Right forelimb (tissue), 1 donor: ENCODE results near the gene CD40.
"Not testable (repeated sequence)": the region's sequence is repeated elsewhere in the genome, so short reads cannot be mapped to it uniquely, and the experiment has no call there.

Experiments
- DNase-seq: peaks from one replicate; pipeline ENCODE4 v3.0.0-alpha.2; 2018

The CD40 gene

GRCh38 chr20:46117704-46118467, at the start of gene CD40:
Gene CD40 (plus strand): TSS chr20:46118314. CDS start chr20:46118344, 30 bp downstream.
- no peak for DNase-seq

DNA sequence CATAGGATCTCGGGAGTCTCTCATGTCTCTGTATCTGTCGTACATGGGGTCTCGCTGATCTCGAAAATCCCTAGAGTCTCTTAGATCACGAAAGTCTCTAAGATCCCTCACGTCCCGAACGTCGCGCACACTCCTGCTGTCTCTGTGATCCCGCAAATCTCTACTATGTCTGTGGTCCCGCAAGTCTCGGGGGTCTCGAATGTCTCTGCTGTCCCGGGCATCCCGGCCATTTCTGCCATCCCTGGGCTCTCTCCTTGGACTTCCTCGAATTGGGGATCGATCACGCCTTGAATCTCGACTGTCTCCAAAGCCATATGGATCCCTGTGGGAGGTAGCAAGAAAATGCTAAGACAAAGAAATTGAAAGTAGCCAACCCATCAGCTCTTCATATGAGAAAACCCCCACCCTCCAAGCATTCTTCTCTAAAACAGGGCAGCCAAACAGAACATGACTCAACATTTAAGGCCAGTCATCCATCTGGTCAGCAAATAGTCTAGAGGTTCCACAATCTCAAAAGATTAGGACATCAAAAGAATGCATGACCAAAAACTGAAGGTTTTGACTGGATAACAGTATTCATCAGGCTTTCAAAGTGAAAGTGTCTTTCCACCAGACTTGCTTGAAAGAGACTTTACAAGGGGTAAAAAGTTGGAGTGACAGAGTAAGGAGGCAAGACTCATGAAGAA, 47.8 kb upstream of the CD40 start:
- no peak for DNase-seq

DNA sequence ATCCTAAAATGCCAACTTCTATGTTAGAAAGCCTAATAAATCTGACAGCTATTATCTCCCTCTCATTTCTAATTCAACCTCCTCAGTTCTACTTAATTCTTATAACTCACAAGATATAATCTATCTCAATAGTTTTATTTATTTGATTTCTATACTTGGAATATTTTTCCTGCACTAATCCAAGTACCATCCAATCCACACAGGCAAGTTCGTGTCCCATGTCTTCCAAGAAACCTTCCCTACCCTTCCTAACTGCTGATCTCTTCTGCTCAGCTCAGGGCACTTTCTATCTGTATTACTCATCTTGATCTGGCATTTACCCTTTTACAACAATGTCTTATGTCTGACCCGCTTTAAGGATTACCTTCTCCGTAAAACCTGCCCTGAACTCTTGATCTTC, 46.5 kb upstream of the CD40 start:
- no peak for DNase-seq

DNA sequence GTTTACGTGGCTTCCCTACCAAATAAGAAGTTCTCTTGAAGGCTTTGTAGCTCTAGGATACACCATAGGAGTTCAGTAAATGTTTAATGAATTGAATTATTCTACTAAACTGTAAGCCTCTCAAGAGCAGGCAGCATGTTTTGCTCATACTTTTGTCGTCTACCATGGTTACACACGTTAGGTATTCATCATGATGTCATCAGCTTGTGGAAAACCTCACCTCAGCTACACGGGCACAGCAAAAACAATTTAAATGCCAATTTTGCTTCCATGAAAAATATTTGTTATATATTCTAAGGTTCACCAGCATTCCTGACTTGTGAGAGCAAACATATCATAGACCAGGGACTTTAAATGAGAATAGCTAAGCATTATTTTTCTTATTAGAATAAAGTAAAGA, 45.1 kb upstream of the CD40 start:
- no peak for DNase-seq

GRCh38 chr20:46073443-46073842, 44.7 kb upstream of the CD40 start:
- DNase-seq = no peak

DNA sequence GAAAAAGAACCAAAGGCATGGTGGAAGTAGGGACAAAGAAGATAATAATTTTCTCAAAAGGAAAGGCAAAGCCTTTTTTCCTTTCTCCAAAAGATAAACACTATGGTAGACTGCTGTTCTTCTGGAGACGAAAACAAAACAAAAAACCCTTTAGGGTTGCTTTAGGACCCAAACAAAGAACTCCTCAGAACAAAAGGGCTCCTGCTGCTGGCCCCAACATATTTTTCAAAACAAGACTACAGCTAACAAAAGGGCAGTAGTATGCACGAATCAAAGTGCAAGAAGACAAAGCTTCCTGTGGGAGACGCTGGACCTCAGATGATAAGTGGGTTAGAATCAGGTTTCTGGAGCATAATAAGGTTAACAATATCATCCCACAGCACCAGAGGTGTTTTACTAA, 44.1 kb upstream of the CD40 start:
- no peak for DNase-seq

DNA sequence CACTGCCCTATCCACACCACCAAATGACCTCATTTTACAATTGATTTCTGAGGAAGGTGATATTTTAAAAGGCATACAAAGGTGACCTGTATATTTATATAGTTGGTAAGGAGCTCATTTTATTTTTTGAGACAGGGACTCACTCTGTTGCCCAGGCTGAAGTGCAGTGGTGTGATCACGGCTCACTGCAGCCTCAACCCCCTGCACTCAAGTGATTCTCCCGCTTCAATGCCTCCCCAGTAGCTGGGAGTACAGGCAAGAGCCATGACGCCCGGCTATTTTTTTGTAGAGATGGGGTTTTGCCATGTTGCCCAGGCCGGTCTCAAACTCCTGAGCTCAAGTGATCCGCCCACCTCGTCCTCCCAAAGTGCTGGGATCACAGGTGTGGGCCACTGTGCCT, 41.3 kb upstream of the CD40 start:
- no peak for DNase-seq

- DNase-seq = no peak
Measured at GRCh38 chr20:46077642-46078305, 40.3 kb upstream of the CD40 start.

- DNase-seq = no peak
Measured at GRCh38 chr20:46078954-46079353, 39.2 kb upstream of the CD40 start.

DNA sequence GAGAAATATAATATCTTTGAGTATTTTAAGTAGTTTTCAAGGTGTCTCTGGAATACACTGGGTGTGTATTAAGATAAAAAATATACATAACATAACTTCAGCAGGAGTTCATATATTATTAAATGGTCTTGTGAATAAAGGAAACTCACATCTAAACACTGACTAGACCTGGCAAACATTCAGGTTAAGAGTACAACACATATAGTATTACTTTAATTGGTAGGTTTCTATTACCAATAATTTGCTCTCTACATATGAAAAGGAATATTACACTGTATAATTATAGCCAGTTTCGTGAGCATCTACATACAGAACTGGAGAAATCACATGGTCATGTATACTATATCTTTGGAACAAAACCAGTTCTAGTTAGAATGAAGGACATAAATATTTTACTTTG, 37.0 kb upstream of the CD40 start:
- DNase-seq = no peak

GRCh38 chr20:46083101-46083500, 35.0 kb upstream of the CD40 start:
- DNase-seq = no peak

GRCh38 chr20:46083531-46084061, 34.5 kb upstream of the CD40 start:
- no peak for DNase-seq

DNA sequence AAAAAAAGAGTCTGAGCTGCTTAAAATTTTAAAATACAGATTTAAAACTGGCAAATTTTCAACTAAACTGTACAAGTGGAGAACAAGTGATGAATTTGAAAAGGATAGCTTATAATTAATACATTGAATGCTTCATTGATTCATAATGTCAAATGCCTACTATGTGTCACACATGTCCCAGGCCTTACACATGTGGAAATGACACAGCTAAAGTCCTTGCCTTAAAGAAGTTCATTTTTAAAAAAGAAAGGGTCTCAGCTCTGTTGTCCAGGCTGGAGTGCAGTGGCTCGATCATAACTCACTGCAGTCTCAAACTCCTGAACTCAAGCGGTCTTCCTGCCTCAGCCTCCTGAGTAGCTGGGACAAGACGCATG, 33.3 kb upstream of the CD40 start:
- no peak for DNase-seq

DNA sequence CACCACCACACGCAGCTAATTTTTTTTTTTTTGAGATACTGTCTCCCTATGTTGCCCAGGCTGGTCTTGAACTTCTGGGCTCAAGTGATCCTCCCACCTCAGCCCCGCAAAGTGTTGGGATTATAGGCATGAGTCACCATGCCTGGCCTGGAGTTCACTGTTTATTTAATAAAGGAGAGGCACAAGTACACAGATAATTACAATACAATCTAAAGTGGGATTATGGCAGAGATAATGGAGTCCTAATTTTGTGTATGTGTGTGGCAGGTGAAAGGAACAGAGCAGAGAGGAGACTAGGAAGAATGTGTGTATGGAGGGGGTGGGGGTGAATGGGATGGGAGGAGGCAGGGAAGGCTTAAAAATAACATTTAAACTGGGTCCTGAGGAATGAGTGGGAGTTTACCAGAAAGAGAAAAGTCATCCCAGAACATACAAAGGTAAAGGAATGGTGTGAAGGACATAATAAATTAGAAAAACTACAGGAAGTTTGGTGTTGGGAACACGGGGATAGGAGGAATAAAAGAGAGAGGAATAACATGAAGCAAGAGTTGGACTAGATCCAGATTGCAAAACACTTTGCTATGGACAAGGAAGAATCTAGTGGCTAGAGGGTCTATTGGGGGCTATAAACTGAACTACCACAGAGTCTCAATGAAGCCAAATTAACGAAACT, 32.8 kb upstream of the CD40 start:
- DNase-seq = no peak

GRCh38 chr20:46087161-46087560, 31.0 kb upstream of the CD40 start:
- no peak for DNase-seq

DNA sequence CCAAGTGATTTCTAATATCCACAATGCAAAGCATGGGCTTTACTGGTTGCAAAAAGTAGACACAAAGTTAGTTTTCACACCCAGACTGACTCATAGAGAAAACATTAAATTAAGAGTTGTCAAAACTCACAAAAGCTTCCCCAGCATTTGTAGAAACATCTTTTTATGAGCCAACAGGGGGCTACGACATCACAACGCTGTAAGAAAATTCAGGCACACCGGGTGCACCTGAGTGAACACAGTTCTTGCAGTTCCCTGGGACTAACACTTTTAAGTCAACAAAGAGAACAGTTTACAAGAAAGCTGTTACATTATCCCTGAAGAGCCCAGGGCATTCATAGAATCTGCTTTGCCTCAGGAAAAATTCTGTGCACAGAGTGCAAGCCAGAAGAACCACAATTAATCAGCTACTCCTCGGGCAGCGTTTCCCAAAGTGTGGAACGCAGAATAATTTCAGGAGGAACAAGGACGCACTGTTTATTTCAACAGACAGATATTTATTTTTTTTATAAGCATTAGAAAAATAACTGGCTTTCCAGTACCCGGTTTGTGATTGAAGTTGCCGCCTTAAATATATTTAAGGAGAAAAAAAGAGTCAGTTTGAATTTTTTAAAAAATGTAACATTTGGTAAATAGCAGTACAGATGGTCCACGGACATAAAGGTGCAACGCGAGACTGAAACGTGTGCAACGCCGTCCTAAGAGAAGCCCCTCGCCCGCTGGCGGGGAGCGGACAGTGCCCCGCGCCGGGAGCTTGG, 29.5 kb upstream of the CD40 start:
- no peak for DNase-seq

- DNase-seq = no peak
Measured at GRCh38 chr20:46089167-46089416, 29.0 kb upstream of the CD40 start.

DNA sequence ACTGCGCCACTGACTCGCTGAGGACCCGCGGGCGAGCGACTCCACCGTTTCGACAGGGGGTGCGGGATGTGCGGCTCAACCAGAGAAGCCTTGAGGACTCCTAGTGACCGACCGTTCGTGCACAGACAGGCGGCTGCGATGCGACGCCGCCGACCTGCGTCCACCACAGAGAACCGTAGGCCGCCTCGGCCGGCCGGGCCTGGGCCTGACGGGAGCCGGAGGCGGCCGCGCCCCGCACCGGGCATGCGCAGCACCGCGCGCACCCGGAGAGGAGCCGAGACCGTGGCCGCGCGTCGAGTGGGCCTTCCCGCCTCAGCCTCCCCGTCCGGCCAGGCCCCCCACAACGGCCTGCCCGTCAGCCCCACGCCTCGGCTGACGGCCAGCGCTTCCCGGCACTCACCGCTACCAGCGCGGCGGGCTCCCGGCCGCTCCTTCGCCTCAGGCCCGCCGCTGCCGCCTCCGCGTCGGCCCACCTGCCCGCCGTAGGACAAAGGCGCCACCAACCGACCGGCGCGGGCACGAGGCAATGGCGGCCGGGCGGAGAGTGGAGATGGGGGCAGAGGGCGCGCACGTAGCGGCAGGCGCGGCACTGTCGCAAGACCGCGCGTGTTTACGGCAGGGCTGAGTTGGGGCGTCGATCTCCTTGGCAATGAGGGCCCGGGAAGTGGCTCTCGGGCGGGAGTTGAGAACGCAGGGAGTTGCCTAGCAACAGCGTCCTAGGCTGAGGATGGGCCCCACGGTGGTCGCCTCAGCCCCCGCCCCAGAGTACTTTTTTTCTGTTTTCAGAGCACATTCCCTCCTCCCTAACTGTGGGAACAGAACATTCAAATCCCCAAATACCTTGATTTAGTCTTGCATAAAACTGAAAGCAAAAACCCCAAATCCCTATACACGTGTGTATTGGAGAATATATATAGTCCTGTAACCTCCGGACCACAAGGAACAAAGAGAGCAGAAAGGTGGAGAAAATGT, 28.4 kb upstream of the CD40 start, which contains the start of gene NCOA5:
Gene NCOA5, minus strand, starts transcription at position 546 of the 972 bp plus-strand sequence. CDS start 10,538 bp downstream, outside the sequence.
- DNase-seq = peak; percentile 96

DNA sequence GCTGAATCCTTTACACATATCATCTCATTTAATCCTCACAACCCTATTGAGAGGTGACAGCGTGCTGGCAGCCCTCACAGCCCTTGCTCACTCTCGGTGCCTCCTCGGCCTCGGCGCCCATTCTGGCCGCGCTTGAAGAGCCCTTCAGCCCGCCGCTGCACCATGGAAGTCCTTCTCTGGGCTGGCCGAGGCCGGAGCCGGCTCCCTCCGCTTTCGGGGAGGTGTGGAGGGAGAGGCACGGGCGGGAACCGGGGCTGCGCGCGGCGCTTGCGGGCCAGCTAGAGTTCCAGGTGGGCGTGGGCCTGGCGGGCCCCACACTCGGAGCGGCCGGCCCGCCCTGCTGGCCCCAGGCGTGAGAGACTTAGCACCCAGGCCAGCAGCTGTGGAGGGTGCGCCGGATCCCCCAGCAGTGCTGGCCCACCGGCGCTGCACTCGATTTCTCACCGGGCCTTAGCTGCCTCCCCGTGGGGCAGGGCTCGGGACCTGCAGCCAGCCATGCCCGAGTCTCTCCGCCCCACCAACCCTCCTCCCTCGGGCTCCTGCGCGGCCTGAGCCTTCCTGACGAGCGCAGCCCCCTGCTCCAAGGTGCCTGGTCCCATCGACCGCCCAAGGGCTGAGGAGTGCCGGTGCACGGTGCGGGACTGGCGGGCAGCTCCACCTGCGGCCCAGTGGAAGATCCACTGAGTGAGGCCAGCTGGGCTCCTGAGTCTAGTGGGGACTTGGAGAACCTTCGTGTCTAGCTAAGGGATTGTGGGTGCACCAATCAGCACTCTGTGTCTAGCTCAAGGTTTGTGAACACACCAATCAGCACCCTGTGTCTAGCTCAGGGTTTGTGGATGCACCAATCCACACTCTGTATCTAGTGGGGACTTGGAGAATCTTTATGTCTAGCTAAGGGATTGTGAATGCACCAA, 26.2 kb upstream of the CD40 start:
- DNase-seq = not testable (repeated sequence)

DNA sequence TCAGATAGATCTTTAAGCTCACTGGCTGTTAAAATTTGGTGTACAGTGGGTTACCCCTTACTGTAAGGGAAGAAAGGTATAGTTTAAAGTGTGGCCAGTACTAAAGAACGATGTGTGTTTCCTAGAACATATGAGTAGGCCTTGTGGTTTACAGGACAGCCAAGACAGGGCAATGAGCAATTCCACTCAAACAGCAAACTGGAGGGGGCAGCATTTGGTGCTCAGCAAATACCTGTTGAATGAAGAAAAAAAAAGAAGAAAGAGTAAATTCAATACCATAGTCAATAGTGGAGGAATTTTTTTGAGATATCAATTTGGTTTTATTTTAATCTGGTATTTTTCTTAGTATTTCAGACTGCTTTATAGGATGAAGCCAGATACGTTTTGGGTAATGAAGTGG, 24.6 kb upstream of the CD40 start:
- DNase-seq = no peak
